WTC11 (cell line): ENCODE results near the gene RPIA. TPM values are rescaled to one million over a fixed set of nuclear protein-coding genes. Genes with fewer than 3 reads are reported as not detected.
A peak's percentile ranks its signal among the peaks of the same experiment; 100 is the strongest.

ENCODE experiments used
- ATAC-seq: fragments of 200-7000 bp; cut with Tn5 transposase; 2 replicates; pipeline ENCODE4 v1.10.0; 2021; ENCODE audit warnings: mild to moderate bottlenecking, moderate library complexity
- CTCF ChIA-PET: fragments of 300-600 bp; sonication (Branson Sonifier 250); formaldehyde crosslinking; loops from one replicate; lab custom pipeline; 2021; ENCODE audit warnings: antibody characterized with exemption; lab: Charles Lee
- POLR2A ChIA-PET: fragments of 350-600 bp; sonication (Branson Sonifier 250); formaldehyde crosslinking; loops from one replicate; lab custom pipeline; 2021; ENCODE audit warnings: antibody characterized with exemption; lab: Charles Lee
- DNase-seq: peaks from one replicate; pipeline ENCODE4 v3.0.0; 2021; ENCODE audit warnings: low spot score
- H3K27ac Mint-ChIP-seq: 2 replicates; pipeline ENCODE4 v1.8.0; 2021; ENCODE audit warnings: mixed read lengths
- H3K27me3 Mint-ChIP-seq: 2 replicates; pipeline ENCODE4 v1.8.0; 2021; ENCODE audit warnings: low read depth, mild to moderate bottlenecking, moderate library complexity, mixed read lengths
- H3K36me3 Mint-ChIP-seq: 2 replicates; pipeline ENCODE4 v1.8.0; 2021; ENCODE audit warnings: mixed read lengths
- H3K4me1 Mint-ChIP-seq: 2 replicates; pipeline ENCODE4 v1.8.0; 2022; ENCODE audit warnings: mixed read lengths
- H3K4me3 Mint-ChIP-seq: 2 replicates; pipeline ENCODE4 v1.8.0; 2021; ENCODE audit warnings: mild to moderate bottlenecking, moderate library complexity, mixed read lengths
- H3K9me3 Mint-ChIP-seq: 2 replicates; pipeline ENCODE4 v1.8.0; 2021; ENCODE audit warnings: mixed read lengths
- ELF4 ChIP-seq: sonication (generic); formaldehyde crosslinking; IDR thresholded peaks from 2 replicates; pipeline ENCODE4 v1.8.1; 2022; ENCODE audit warnings: low read depth, mild to moderate bottlenecking, moderate library complexity, missing genetic modification reagents
- FOXK1 ChIP-seq: sonication (generic); formaldehyde crosslinking; IDR thresholded peaks from 2 replicates; pipeline ENCODE4 v1.8.0; 2022; ENCODE audit warnings: mild to moderate bottlenecking, moderate library complexity, missing genetic modification reagents
- JAZF1 ChIP-seq: fragments of 250-450 bp; sonication (Bioruptor Pico); IDR thresholded peaks from 2 replicates; pipeline ENCODE4 v1.9.0; 2021; ENCODE audit warnings: moderate library complexity, mild to moderate bottlenecking, inconsistent platforms
- KAT7 ChIP-seq: sonication (generic); formaldehyde crosslinking; IDR thresholded peaks from 2 replicates; pipeline ENCODE4 v1.8.1; 2023; ENCODE audit warnings: missing genetic modification reagents, mild to moderate bottlenecking, borderline replicate concordance
- NR1H2 ChIP-seq: sonication (generic); formaldehyde crosslinking; IDR thresholded peaks from 2 replicates; pipeline ENCODE4 v1.9.0; 2021; ENCODE audit warnings: mild to moderate bottlenecking, moderate library complexity, missing genetic modification reagents
- OVOL2 ChIP-seq: fragments of 250-450 bp; sonication (Bioruptor Pico); IDR thresholded peaks from 2 replicates; pipeline ENCODE4 v1.9.0; 2021; ENCODE audit warnings: mild to moderate bottlenecking, borderline replicate concordance
- TCF7 ChIP-seq: sonication (generic); formaldehyde crosslinking; IDR thresholded peaks from 2 replicates; pipeline ENCODE4 v1.8.0; 2022; ENCODE audit warnings: mild to moderate bottlenecking, low read depth, missing genetic modification reagents, moderate library complexity
- TEAD1 ChIP-seq: sonication (generic); formaldehyde crosslinking; IDR thresholded peaks from 2 replicates; pipeline ENCODE4 v1.8.0; 2022; ENCODE audit warnings: mild to moderate bottlenecking, missing genetic modification reagents
- ZNF138 ChIP-seq: sonication (generic); formaldehyde crosslinking; conservative IDR thresholded peaks from 2 replicates; pipeline ENCODE4 v1.8.1; 2022; ENCODE audit warnings: mild to moderate bottlenecking, moderate library complexity, missing genetic modification reagents
- ZNF232 ChIP-seq: sonication (generic); formaldehyde crosslinking; IDR thresholded peaks from 2 replicates; pipeline ENCODE4 v1.8.0; 2022; ENCODE audit warnings: mild to moderate bottlenecking, missing genetic modification reagents
- ZNF263 ChIP-seq: sonication (generic); formaldehyde crosslinking; IDR thresholded peaks from 2 replicates; pipeline ENCODE4 v1.8.1; 2022; ENCODE audit warnings: low read depth, mild to moderate bottlenecking, moderate library complexity, missing genetic modification reagents
- ZNF317 ChIP-seq: sonication (generic); formaldehyde crosslinking; IDR thresholded peaks from 2 replicates; pipeline ENCODE4 v1.8.1; 2023; ENCODE audit warnings: low read depth, mild to moderate bottlenecking, moderate library complexity, missing genetic modification reagents, borderline replicate concordance
- total RNA-seq: library from RNA; stranded (reverse); gene quantifications from 3 replicates; pipeline ENCODE4 v1.2.3, GENCODE V29; 2021
- TF ChIP-seq, protein P1 (sequence below): sonication (generic); formaldehyde crosslinking; conservative IDR thresholded peaks from 2 replicates; pipeline ENCODE4 v1.8.1; 2023; ENCODE audit warnings: mild to moderate bottlenecking, low read depth, missing genetic modification reagents, moderate library complexity
- TF ChIP-seq, protein P2 (sequence below): sonication (generic); formaldehyde crosslinking; IDR thresholded peaks from 2 replicates; pipeline ENCODE4 v1.8.0; 2022; ENCODE audit warnings: mild to moderate bottlenecking, missing genetic modification reagents
- TF ChIP-seq, protein P3 (sequence below): sonication (generic); formaldehyde crosslinking; IDR thresholded peaks from 2 replicates; pipeline ENCODE4 v1.8.0; 2023; ENCODE audit warnings: missing genetic modification reagents, mild to moderate bottlenecking, borderline replicate concordance
- TF ChIP-seq, protein P4 (sequence below): sonication (generic); formaldehyde crosslinking; IDR thresholded peaks from 2 replicates; pipeline ENCODE4 v1.8.0; 2022; ENCODE audit warnings: mild to moderate bottlenecking, missing genetic modification reagents
- TF ChIP-seq, protein P5 (sequence below): sonication (generic); formaldehyde crosslinking; conservative IDR thresholded peaks from 2 replicates; pipeline ENCODE4 v1.8.1; 2022; ENCODE audit warnings: mild to moderate bottlenecking, missing genetic modification reagents
- TF ChIP-seq, protein P6 (sequence below): fragments of 250-450 bp; sonication (Bioruptor Pico); IDR thresholded peaks from 2 replicates; pipeline ENCODE4 v1.8.0; 2021; ENCODE audit warnings: mild to moderate bottlenecking
- TF ChIP-seq, protein P7 (sequence below): sonication (generic); formaldehyde crosslinking; IDR thresholded peaks from 2 replicates; pipeline ENCODE4 v1.8.1; 2023; ENCODE audit warnings: mild to moderate bottlenecking, missing genetic modification reagents, moderate library complexity

RPIA gene
- total RNA-seq, 1 experiment from 2014 or later = 23.4 TPM

DNA sequence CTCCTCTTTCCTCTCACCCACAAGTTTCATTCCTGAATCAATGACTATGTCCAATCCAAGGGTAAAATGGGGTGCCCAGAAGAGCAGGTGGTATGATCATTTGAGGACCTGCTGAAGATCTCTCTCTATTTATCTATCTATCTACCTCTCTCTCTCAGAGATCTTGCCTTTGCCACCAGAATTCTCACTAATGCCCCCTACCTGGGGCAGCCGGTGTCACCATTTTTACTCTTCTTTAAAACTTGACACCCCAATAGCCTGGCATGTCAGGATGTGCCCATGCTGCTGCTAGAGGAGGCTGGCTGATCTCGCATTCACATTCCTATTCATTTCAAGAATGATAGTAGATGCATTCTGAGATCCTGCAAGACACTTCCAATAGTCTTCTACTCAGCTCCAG, 24.3 kb upstream of the RPIA start:
- H3K4me1 Mint-ChIP-seq = no peaks in the 10 kb centered on the region
- peak; percentile 57 for ATAC-seq
- no peak for DNase-seq
- H3K4me3 Mint-ChIP-seq = no peak overlapping the region
- ChIA-PET POLR2A (no interaction called here), CTCF (interaction anchor here (1.0 to 1.1 kb wide), 2 partner anchors 36 to 76 kb away, joined by 3 to 9 read pairs; no protein-coding TSS in a partner anchor)
- H3K27me3 Mint-ChIP-seq = no peaks in the 10 kb centered on the region
- no peaks in the 10 kb centered on the region for H3K36me3 Mint-ChIP-seq
- TF ChIP-seq NR1H2 (CRISPR knock-in tag) = no peak
- TF ChIP-seq TCF7 = no peak
- no peak for TF ChIP-seq ZNF263
- no peak for TF ChIP-seq OVOL2 (CRISPR knock-in tag)
- TF ChIP-seq ELF4 (CRISPR knock-in tag) = no peak
- no peak for TF ChIP-seq KAT7
- TF ChIP-seq, protein P1, sequence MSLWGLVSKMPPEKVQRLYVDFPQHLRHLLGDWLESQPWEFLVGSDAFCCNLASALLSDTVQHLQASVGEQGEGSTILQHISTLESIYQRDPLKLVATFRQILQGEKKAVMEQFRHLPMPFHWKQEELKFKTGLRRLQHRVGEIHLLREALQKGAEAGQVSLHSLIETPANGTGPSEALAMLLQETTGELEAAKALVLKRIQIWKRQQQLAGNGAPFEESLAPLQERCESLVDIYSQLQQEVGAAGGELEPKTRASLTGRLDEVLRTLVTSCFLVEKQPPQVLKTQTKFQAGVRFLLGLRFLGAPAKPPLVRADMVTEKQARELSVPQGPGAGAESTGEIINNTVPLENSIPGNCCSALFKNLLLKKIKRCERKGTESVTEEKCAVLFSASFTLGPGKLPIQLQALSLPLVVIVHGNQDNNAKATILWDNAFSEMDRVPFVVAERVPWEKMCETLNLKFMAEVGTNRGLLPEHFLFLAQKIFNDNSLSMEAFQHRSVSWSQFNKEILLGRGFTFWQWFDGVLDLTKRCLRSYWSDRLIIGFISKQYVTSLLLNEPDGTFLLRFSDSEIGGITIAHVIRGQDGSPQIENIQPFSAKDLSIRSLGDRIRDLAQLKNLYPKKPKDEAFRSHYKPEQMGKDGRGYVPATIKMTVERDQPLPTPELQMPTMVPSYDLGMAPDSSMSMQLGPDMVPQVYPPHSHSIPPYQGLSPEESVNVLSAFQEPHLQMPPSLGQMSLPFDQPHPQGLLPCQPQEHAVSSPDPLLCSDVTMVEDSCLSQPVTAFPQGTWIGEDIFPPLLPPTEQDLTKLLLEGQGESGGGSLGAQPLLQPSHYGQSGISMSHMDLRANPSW (CRISPR knock-in tag) = no peak
- TF ChIP-seq, protein P2, sequence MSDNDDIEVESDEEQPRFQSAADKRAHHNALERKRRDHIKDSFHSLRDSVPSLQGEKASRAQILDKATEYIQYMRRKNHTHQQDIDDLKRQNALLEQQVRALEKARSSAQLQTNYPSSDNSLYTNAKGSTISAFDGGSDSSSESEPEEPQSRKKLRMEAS (CRISPR knock-in tag) = no peak
- TF ChIP-seq, protein P3, sequence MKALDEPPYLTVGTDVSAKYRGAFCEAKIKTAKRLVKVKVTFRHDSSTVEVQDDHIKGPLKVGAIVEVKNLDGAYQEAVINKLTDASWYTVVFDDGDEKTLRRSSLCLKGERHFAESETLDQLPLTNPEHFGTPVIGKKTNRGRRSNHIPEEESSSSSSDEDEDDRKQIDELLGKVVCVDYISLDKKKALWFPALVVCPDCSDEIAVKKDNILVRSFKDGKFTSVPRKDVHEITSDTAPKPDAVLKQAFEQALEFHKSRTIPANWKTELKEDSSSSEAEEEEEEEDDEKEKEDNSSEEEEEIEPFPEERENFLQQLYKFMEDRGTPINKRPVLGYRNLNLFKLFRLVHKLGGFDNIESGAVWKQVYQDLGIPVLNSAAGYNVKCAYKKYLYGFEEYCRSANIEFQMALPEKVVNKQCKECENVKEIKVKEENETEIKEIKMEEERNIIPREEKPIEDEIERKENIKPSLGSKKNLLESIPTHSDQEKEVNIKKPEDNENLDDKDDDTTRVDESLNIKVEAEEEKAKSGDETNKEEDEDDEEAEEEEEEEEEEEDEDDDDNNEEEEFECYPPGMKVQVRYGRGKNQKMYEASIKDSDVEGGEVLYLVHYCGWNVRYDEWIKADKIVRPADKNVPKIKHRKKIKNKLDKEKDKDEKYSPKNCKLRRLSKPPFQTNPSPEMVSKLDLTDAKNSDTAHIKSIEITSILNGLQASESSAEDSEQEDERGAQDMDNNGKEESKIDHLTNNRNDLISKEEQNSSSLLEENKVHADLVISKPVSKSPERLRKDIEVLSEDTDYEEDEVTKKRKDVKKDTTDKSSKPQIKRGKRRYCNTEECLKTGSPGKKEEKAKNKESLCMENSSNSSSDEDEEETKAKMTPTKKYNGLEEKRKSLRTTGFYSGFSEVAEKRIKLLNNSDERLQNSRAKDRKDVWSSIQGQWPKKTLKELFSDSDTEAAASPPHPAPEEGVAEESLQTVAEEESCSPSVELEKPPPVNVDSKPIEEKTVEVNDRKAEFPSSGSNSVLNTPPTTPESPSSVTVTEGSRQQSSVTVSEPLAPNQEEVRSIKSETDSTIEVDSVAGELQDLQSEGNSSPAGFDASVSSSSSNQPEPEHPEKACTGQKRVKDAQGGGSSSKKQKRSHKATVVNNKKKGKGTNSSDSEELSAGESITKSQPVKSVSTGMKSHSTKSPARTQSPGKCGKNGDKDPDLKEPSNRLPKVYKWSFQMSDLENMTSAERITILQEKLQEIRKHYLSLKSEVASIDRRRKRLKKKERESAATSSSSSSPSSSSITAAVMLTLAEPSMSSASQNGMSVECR (CRISPR knock-in tag) = no peak
- no peak for TF ChIP-seq ZNF232 (CRISPR knock-in tag)
- no peak for TF ChIP-seq ZNF138
- no peak overlapping the region for H3K27ac Mint-ChIP-seq
- peaks cover 6% of the 10 kb centered on the region; the same call in 1 of the 2 replicates for H3K9me3 Mint-ChIP-seq

DNA sequence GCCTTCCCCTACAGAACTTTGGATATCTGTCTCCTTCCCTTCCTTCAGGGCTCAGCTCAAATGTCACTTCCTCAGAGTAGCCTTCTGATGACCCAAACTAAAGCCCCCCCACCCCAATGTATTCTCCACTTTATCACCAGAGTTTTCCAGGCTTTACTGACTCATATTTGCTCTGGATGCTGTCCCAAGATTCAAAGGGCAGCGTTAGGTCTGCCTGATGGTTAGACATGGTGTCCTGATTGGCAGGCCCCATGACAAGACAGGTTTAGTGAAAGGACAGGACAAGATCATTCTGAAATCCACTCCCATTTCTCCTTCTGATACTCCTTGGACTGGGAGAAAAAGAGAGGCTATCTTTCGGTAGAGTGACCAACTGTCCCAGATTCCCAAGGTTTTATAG, 22.6 kb upstream of the RPIA start:
- H3K4me1 Mint-ChIP-seq = no peaks in the 10 kb centered on the region
- no peak overlapping the region for H3K27ac Mint-ChIP-seq
- DNase-seq (no peak), ATAC-seq (no peak)
- H3K9me3 Mint-ChIP-seq = peaks cover 3% of the 10 kb centered on the region; the same call in 1 of the 2 replicates
- no peaks in the 10 kb centered on the region; the same call in 1 of the 2 replicates for H3K27me3 Mint-ChIP-seq
- ChIA-PET POLR2A (no interaction called here), CTCF (interaction anchor here (1.1 to 2.2 kb wide), 9 partner anchors 38 to 97 kb away, joined by 3 to 19 read pairs (median 7); no protein-coding TSS in a partner anchor)
- no peak overlapping the region for H3K4me3 Mint-ChIP-seq
- H3K36me3 Mint-ChIP-seq = no peaks in the 10 kb centered on the region
- TF ChIP-seq, protein P4, sequence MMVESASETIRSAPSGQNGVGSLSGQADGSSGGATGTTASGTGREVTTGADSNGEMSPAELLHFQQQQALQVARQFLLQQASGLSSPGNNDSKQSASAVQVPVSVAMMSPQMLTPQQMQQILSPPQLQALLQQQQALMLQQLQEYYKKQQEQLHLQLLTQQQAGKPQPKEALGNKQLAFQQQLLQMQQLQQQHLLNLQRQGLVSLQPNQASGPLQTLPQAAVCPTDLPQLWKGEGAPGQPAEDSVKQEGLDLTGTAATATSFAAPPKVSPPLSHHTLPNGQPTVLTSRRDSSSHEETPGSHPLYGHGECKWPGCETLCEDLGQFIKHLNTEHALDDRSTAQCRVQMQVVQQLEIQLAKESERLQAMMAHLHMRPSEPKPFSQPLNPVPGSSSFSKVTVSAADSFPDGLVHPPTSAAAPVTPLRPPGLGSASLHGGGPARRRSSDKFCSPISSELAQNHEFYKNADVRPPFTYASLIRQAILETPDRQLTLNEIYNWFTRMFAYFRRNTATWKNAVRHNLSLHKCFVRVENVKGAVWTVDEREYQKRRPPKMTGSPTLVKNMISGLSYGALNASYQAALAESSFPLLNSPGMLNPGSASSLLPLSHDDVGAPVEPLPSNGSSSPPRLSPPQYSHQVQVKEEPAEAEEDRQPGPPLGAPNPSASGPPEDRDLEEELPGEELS = no peak
- TF ChIP-seq JAZF1 (CRISPR knock-in tag) = no peak
- TF ChIP-seq, protein P2 (CRISPR knock-in tag) = no peak
- TF ChIP-seq, protein P5, sequence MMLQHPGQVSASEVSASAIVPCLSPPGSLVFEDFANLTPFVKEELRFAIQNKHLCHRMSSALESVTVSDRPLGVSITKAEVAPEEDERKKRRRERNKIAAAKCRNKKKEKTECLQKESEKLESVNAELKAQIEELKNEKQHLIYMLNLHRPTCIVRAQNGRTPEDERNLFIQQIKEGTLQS (CRISPR knock-in tag) = no peak
- TF ChIP-seq TEAD1 (CRISPR knock-in tag) = no peak
- TF ChIP-seq, protein P6, sequence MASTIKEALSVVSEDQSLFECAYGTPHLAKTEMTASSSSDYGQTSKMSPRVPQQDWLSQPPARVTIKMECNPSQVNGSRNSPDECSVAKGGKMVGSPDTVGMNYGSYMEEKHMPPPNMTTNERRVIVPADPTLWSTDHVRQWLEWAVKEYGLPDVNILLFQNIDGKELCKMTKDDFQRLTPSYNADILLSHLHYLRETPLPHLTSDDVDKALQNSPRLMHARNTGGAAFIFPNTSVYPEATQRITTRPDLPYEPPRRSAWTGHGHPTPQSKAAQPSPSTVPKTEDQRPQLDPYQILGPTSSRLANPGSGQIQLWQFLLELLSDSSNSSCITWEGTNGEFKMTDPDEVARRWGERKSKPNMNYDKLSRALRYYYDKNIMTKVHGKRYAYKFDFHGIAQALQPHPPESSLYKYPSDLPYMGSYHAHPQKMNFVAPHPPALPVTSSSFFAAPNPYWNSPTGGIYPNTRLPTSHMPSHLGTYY = no peak
- TF ChIP-seq FOXK1 (CRISPR knock-in tag) = no peak
- TF ChIP-seq, protein P7, sequence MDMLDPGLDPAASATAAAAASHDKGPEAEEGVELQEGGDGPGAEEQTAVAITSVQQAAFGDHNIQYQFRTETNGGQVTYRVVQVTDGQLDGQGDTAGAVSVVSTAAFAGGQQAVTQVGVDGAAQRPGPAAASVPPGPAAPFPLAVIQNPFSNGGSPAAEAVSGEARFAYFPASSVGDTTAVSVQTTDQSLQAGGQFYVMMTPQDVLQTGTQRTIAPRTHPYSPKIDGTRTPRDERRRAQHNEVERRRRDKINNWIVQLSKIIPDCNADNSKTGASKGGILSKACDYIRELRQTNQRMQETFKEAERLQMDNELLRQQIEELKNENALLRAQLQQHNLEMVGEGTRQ (CRISPR knock-in tag) = no peak
- TF ChIP-seq, protein P1 (CRISPR knock-in tag) = no peak
- TF ChIP-seq ZNF317 (CRISPR knock-in tag) = no peak
